ENCODE data around the gene TUFT1.

TUFT1 gene

GRCh38 chr1:151624783-151625182 lies 84.7 kb downstream of the TUFT1 start:
- no peak for DNase-seq (ENCODE audit: low read depth)
- TF ChIP-seq CTCF (IDR thresholded peaks at IDR 0.05; ENCODE audit: low read depth, low read length): no peak
- TF ChIP-seq POLR2A (IDR thresholded peaks at IDR 0.05; ENCODE audit: extremely low read depth, insufficient read length): no peak
- TF ChIP-seq MYC (IDR thresholded peaks at IDR 0.05; ENCODE audit: low read depth, low read length): no peak
- TF ChIP-seq MAX (IDR thresholded peaks at IDR 0.05; ENCODE audit: low read depth, low read length): no peak
- no peak overlapping the region for H3K4me3 ChIP-seq (ENCODE audit: low read depth, low read length)

- no peak overlapping the region for H3K4me3 ChIP-seq (ENCODE audit: low read depth, low read length)
- no peak for DNase-seq (ENCODE audit: low read depth)
- TF ChIP-seq MYC (IDR thresholded peaks at IDR 0.05; ENCODE audit: low read depth, low read length) (no peak), POLR2A (IDR thresholded peaks at IDR 0.05; ENCODE audit: extremely low read depth, insufficient read length) (no peak), MAX (IDR thresholded peaks at IDR 0.05; ENCODE audit: low read depth, low read length) (no peak), CTCF (IDR thresholded peaks at IDR 0.05; ENCODE audit: low read depth, low read length) (no peak)
Observed at GRCh38 chr1:151626740-151627334, 86.7 kb downstream of the TUFT1 start.

- no peak for DNase-seq (ENCODE audit: low read depth)
- no peak overlapping the region for H3K4me3 ChIP-seq (ENCODE audit: low read depth, low read length)
- TF ChIP-seq POLR2A (IDR thresholded peaks at IDR 0.05; ENCODE audit: extremely low read depth, insufficient read length): no peak
- TF ChIP-seq MAX (IDR thresholded peaks at IDR 0.05; ENCODE audit: low read depth, low read length): no peak
- TF ChIP-seq MYC (IDR thresholded peaks at IDR 0.05; ENCODE audit: low read depth, low read length): no peak
- TF ChIP-seq CTCF (IDR thresholded peaks at IDR 0.05; ENCODE audit: low read depth, low read length): no peak
Observed at GRCh38 chr1:151629278-151629677, 89.2 kb downstream of the TUFT1 start.
